K562 (cell line): ENCODE results near the gene SDC1.

Experiments
- COPS2 ChIP-seq: fragments of 450-650 bp; conservative IDR thresholded peaks from 2 replicates; pipeline ENCODE4 v1.6.1; 2016; ENCODE audit warnings: mild to moderate bottlenecking, moderate library complexity
- TAF1 ChIP-seq: IDR thresholded peaks from 2 replicates; pipeline ENCODE4 v1.6.1; 2011; ENCODE audit warnings: mild to moderate bottlenecking, low read length, moderate library complexity; ENCODE audit not compliant: insufficient read depth, control insufficient read depth, severe bottlenecking; ENCODE audit errors: extremely low read depth
- TF ChIP-seq, protein P1 (sequence below), 3 experiments: IDR thresholded peaks in 2 of 3; conservative IDR thresholded peaks in 1 of 3; 2 replicates each; pipeline ENCODE4 v1.5.1; 2011 to 2012; ENCODE audit warnings: low read length in 3 of 3, mild to moderate bottlenecking in 3 of 3, control low read depth in 2 of 3, improper control_type of control experiment in 1 of 3, inconsistent platforms in 1 of 3, low read depth in 1 of 3, mixed read lengths in 1 of 3, moderate library complexity in 1 of 3; ENCODE audit not compliant: insufficient read depth in 2 of 3

DNA sequence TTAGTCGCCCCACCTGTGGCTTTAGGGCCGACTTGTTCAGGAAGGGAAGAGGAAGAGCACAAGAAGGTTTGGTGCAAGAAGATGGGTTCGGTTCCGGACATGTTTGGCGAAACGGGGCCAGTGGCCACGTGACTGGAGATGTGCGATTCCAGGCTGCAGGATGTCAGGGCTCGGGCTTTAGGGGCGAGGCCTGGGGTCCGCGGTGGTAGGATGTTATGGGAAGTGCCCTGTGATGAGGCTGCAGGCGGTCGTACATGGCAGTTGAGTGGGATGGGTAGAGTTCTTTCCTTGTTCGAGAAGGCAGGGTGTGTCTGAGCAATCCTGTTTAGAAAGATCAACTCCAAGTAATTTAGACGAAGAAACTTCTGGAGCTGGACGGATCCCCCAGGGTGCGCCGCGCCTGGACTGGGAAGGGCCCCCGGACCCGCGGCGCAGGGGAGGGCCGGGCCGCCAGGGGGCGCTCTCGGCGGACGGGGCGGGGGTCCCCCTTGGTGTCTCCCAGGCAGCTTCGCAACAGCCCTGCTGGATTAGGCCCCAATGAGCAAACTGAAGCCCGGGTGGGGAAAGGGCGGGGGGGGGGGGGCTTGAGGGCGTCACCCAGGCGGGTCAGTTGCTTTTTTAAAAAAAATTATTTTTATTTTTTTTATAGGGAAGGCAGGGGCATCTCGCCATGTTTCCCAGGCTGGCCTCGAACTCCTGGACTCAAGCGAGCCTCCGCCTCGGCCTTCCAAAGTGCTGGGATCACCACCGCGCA is 17.2 kb upstream of the SDC1 start:
- TF ChIP-seq COPS2 (no peak), TAF1 (no peak)
- TF ChIP-seq, protein P1, sequence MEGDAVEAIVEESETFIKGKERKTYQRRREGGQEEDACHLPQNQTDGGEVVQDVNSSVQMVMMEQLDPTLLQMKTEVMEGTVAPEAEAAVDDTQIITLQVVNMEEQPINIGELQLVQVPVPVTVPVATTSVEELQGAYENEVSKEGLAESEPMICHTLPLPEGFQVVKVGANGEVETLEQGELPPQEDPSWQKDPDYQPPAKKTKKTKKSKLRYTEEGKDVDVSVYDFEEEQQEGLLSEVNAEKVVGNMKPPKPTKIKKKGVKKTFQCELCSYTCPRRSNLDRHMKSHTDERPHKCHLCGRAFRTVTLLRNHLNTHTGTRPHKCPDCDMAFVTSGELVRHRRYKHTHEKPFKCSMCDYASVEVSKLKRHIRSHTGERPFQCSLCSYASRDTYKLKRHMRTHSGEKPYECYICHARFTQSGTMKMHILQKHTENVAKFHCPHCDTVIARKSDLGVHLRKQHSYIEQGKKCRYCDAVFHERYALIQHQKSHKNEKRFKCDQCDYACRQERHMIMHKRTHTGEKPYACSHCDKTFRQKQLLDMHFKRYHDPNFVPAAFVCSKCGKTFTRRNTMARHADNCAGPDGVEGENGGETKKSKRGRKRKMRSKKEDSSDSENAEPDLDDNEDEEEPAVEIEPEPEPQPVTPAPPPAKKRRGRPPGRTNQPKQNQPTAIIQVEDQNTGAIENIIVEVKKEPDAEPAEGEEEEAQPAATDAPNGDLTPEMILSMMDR (IDR thresholded peaks at IDR 0.05 in 2 of 3, conservative IDR thresholded peaks at IDR 0.05 in 1 of 3; ENCODE audit: insufficient read depth in 2 of 3, low read depth in 1 of 3, low read length in 3 of 3): peak; percentile 66 to 83 (median 76)
